HG02840 (cell line): ENCODE results near the gene BIRC6.

Experiments
- ATAC-seq: cut with Tn5 transposase; IDR thresholded peaks from one replicate; pipeline ENCODE4 v1.9.1; 2021; ENCODE audit warnings: mild to moderate bottlenecking, moderate library complexity, moderate number of reproducible peaks; ENCODE audit not compliant: unreplicated experiment, low FRiP score

Gene BIRC6

GRCh38 chr2:32375228-32375892 lies 18.5 kb downstream of the BIRC6 start:
- ATAC-seq = no peak

GRCh38 chr2:32376756-32377155 lies 19.9 kb downstream of the BIRC6 start:
- ATAC-seq = no peak

GRCh38 chr2:32377928-32378327 lies 21.1 kb downstream of the BIRC6 start:
- no peak for ATAC-seq

GRCh38 chr2:32379352-32379751 lies 22.5 kb downstream of the BIRC6 start:
- ATAC-seq = no peak

GRCh38 chr2:32383858-32384257 lies 27.0 kb downstream of the BIRC6 start:
- ATAC-seq = no peak

GRCh38 chr2:32384529-32384928 lies 27.7 kb downstream of the BIRC6 start:
- no peak for ATAC-seq

- ATAC-seq = no peak
Measured at GRCh38 chr2:32386739-32387138, 29.9 kb downstream of the BIRC6 start.

- ATAC-seq = no peak
Measured at GRCh38 chr2:32399221-32399620, 42.4 kb downstream of the BIRC6 start.

GRCh38 chr2:32402091-32402490 lies 45.3 kb downstream of the BIRC6 start:
- ATAC-seq = no peak

- no peak for ATAC-seq
Measured at GRCh38 chr2:32403782-32404181, 47.0 kb downstream of the BIRC6 start.

GRCh38 chr2:32404691-32405090 lies 47.9 kb downstream of the BIRC6 start:
- no peak for ATAC-seq

- no peak for ATAC-seq
Measured at GRCh38 chr2:32416519-32416918, 59.7 kb downstream of the BIRC6 start.

GRCh38 chr2:32417659-32418058 lies 60.8 kb downstream of the BIRC6 start:
- no peak for ATAC-seq

GRCh38 chr2:32418778-32419177 lies 62.0 kb downstream of the BIRC6 start:
- no peak for ATAC-seq

GRCh38 chr2:32422133-32422532 lies 65.3 kb downstream of the BIRC6 start:
- no peak for ATAC-seq

GRCh38 chr2:32423536-32423935 lies 66.7 kb downstream of the BIRC6 start:
- ATAC-seq = no peak

GRCh38 chr2:32424739-32425138 lies 67.9 kb downstream of the BIRC6 start:
- no peak for ATAC-seq

GRCh38 chr2:32425719-32426141 lies 68.9 kb downstream of the BIRC6 start:
- ATAC-seq = no peak

GRCh38 chr2:32427672-32428610 lies 71.1 kb downstream of the BIRC6 start:
- ATAC-seq = no peak

GRCh38 chr2:32430804-32431203 lies 74.0 kb downstream of the BIRC6 start:
- ATAC-seq = no peak

- no peak for ATAC-seq
Measured at GRCh38 chr2:32436150-32436549, 79.3 kb downstream of the BIRC6 start.

GRCh38 chr2:32442020-32442467 lies 85.2 kb downstream of the BIRC6 start:
- ATAC-seq = no peak
